Left lung (tissue), 10 donors: ENCODE results near the gene THRAP3. TPM values are rescaled to one million over a fixed set of nuclear protein-coding genes. Genes with fewer than 3 reads are reported as not detected.
A peak's percentile ranks its signal among the peaks of the same experiment; 100 is the strongest.

ENCODE experiments used
- ATAC-seq: fragments of 200-7000 bp; cut with Tn5 transposase; one replicate; pipeline ENCODE4 v1.9.1; 2020; ENCODE audit warnings: moderate library complexity
- DNase-seq, 4 donors: peaks; one replicate each; pipeline ENCODE4 v3.0.0-alpha.2; 2013 to 2020
- H3K27ac ChIP-seq, 2 donors: fragments of 200-600 bp; sonication (generic) in 1 of 2; one replicate each; pipeline versions ENCODE4 v1.5.0 to v1.8.0; 2020 to 2021
- H3K27me3 ChIP-seq, 2 donors: fragments of 200-600 bp; sonication (generic) in 1 of 2; one replicate each; pipeline versions ENCODE4 v1.5.0 to v1.8.0; 2020 to 2021
- H3K36me3 ChIP-seq, 2 donors: fragments of 200-600 bp; sonication (generic) in 1 of 2; one replicate each; pipeline versions ENCODE4 v1.5.0 to v1.8.0; 2020 to 2021
- H3K4me1 ChIP-seq, 2 donors: fragments of 200-600 bp; one replicate each; pipeline ENCODE4 v1.8.0; 2021
- H3K4me3 ChIP-seq, 2 donors: fragments of 200-600 bp; sonication (generic) in 1 of 2; one replicate each; pipeline versions ENCODE4 v1.5.0 to v1.8.0; 2020 to 2021; ENCODE audit warnings: mild to moderate bottlenecking in 1 of 2
- H3K9me3 ChIP-seq, 2 donors: fragments of 200-600 bp; sonication (generic) in 1 of 2; one replicate each; pipeline versions ENCODE4 v1.5.0 to v1.8.0; 2020 to 2021
- intact Hi-C, 2 donors: fragments of 100-400 bp; cut with DNase I; formaldehyde crosslinking; loops; one replicate each; pipeline versions ENCODE4 v1.11.2 to v1.14.2; 2022
- polyA plus RNA-seq, 6 donors: library from polyadenylated mRNA; unstranded; fragments of 120-200 nt; gene quantifications; one replicate each; pipeline ENCODE4 v1.2.1, GENCODE V29; 2013; ENCODE audit not compliant: insufficient read length in 6 of 6
- total RNA-seq, 2 donors: library from RNA; stranded (reverse); fragmentation: NEBNext Ultra II Directional; extraction: Animal tissue kit (Norgen Biotek cat#: 25700); gene quantifications; one replicate each; pipeline ENCODE4 v1.2.1, GENCODE V29; 2021
- TF ChIP-seq, protein P1 (sequence below), 2 donors: fragments of 200-600 bp; sonication (generic) in 1 of 2; IDR thresholded peaks; one replicate each; pipeline versions ENCODE4 v1.5.0 to v1.8.0; 2021; ENCODE audit warnings: antibody characterized with exemption in 2 of 2
- donor health status: DM: no; HTN: yes; CAD: no.
- donor health status: DM: no; HTN: no; CAD: no.

THRAP3 gene
- total and polyA plus RNA-seq, 8 donors, result 86.2 to 167 (median 145) TPM

DNA sequence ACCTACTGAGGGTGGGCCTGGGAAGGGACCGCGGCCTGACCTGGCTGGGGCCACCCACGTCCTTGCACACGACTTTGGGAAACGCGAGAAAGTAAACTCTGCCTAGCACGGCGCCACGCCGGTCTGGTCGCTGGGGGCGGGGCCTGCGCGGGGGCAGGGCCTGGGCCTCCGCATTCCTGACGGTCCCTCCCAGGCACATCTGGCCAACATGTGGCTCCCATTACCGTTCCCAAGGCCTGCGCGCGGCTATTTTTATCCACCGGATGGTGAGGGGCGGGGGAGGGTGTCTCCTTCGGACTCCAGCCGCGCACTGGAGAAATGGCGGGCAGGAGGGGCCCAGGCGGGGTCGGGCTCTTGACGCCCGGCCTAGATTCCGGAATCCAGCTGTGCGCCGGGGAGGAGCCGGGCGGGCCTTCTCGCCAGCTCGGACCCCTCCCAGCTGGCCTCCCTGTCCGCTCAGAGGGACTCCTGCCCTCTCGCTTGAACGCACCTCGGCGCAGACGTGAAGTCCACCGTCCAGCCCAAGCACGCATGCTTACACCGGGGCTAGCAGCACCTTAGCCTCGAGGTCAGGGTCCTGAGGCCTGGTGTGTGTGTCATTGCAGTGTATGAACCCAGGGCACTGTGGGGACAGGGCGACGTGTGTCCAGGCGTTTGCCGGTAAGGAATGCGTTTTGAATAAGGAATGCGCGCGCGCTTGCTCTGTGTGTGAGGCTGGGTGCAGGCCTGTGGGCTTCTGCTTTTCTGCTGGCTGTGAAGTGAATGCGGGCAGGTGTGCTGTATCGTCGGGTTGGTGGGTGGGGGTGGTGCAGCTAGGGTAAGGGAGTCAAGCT, 97.1 kb downstream of the THRAP3 start:
- H3K9me3 ChIP-seq, result no peaks in the 10 kb centered on the region
- ATAC-seq, result peak; percentile 68
- DNase-seq, result peak; percentile 78 to 93 (median 90)
- H3K4me1 ChIP-seq, result peaks cover 12 to 47% of the 10 kb centered on the region in 2 donors
- H3K27me3 ChIP-seq, result peaks cover 0 to 27% of the 10 kb centered on the region in 2 donors
- TF ChIP-seq, protein P1, sequence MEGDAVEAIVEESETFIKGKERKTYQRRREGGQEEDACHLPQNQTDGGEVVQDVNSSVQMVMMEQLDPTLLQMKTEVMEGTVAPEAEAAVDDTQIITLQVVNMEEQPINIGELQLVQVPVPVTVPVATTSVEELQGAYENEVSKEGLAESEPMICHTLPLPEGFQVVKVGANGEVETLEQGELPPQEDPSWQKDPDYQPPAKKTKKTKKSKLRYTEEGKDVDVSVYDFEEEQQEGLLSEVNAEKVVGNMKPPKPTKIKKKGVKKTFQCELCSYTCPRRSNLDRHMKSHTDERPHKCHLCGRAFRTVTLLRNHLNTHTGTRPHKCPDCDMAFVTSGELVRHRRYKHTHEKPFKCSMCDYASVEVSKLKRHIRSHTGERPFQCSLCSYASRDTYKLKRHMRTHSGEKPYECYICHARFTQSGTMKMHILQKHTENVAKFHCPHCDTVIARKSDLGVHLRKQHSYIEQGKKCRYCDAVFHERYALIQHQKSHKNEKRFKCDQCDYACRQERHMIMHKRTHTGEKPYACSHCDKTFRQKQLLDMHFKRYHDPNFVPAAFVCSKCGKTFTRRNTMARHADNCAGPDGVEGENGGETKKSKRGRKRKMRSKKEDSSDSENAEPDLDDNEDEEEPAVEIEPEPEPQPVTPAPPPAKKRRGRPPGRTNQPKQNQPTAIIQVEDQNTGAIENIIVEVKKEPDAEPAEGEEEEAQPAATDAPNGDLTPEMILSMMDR (IDR thresholded peaks at IDR 0.05), result no peak
- intact Hi-C loops, result no loop called here
- H3K36me3 ChIP-seq, result peaks cover 0 to 4% of the 10 kb centered on the region in 2 donors
- peak overlapping the region; percentile 67 to 82 for H3K27ac ChIP-seq
- H3K4me3 ChIP-seq, result peak overlapping the region; percentile 42 to 89

DNA sequence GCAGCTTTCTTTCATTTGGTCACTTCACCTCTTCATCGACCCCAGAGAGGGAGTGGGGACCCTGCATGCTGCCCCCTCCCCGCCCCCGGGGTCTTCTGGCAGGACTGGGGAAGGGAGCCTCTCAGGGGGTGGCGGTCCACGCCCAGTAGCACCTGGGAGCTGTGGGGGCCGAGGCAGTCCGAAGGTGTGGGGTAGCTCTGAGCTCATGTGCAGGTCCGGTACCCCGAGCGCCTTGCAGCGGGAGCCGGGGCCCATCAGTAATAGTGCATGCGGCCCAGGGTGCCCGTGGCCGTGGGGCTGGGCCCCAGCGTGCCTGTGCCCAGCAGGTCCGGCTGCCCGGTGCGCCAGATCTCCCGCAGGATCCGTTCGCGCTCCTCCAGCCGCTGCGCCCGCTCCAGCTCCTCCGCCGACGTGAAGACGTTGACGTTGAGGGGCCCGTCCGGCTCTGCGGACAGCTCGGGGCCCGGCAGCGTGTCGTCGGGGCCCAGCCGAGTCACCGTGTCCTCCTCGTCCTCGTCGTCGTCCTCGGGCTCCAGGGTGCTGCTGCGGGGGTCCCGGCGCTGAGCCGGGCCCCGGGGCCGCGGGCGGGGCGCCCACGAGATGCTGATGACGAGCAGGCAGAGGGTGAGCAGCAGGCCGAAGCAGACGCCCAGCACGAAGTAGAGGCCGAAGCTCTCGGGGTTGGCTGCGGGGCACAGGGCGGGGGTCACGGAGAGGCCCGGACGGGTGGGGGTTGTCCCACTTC, 98.0 kb downstream of the THRAP3 start:
- Histone ChIP-seq H3K27ac (peak overlapping the region; percentile 82 to 86), H3K27me3 (peaks cover 0 to 27% of the 10 kb centered on the region in 2 donors), H3K4me1 (peaks cover 12 to 47% of the 10 kb centered on the region in 2 donors), H3K9me3 (no peaks in the 10 kb centered on the region), H3K4me3 (peak overlapping the region; percentile 69 to 89), H3K36me3 (peaks cover 0 to 4% of the 10 kb centered on the region in 2 donors)
- TF ChIP-seq, protein P1 (IDR thresholded peaks at IDR 0.05), result no peak
- intact Hi-C loops, result no loop called here
- DNase-seq (peak in 3 of 4 donors; percentile 15 to 81 (median 18)), ATAC-seq (no peak)

DNA sequence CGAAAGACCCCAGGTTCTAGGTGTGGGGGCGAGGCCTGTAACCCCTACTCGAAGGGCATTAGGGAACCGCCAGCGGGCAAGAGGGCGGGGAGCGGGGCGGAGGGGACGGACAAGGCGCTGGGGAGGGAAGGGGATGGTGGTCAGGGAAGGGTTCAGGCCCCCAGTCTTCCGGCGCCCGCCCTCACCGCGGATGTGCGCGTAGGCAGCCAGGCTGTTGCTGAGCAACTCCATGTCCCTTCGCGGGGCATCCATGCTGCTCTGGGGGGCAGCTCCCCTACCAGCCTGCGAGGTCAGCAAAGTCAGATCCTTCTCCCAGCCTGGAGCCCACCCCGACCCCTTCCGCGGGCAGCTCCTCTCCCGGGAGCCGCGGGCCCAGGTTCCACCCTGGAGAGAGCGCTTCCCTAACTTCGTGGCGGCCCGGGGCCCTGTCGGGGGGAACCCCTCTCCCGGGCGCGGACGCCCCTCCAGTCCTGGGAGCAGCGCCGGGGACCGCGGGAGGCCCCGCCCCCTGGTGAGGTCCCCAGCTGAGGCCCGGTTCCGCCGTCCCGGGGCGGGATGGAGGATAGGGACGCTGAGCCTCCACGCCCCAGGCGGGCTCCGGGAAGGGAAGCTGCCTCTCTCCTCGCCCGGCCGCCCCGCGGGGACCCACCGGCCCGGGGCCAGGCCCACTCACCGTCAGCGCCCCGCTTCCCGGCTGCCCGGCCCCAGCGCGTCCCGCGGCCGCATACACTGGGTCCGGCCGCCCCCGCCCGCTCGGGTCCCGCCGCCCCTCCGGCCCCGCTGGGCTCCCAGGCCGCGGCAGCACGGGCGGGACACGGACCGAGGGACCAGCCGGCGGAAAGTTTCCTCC, 98.8 kb downstream of the THRAP3 start:
- H3K27me3 ChIP-seq, result peaks cover 0 to 27% of the 10 kb centered on the region in 2 donors
- DNase-seq (peak; percentile 51 to 90 (median 59)), ATAC-seq (peak; percentile 4)
- intact Hi-C loops, result no loop called here
- no peaks in the 10 kb centered on the region for H3K9me3 ChIP-seq
- H3K4me3 ChIP-seq, result peak overlapping the region; percentile 69 to 89
- peak overlapping the region; percentile 82 to 86 for H3K27ac ChIP-seq
- TF ChIP-seq, protein P1 (IDR thresholded peaks at IDR 0.05), result no peak
- peaks cover 0 to 4% of the 10 kb centered on the region in 2 donors for H3K36me3 ChIP-seq
- peaks cover 12 to 47% of the 10 kb centered on the region in 2 donors for H3K4me1 ChIP-seq

DNA sequence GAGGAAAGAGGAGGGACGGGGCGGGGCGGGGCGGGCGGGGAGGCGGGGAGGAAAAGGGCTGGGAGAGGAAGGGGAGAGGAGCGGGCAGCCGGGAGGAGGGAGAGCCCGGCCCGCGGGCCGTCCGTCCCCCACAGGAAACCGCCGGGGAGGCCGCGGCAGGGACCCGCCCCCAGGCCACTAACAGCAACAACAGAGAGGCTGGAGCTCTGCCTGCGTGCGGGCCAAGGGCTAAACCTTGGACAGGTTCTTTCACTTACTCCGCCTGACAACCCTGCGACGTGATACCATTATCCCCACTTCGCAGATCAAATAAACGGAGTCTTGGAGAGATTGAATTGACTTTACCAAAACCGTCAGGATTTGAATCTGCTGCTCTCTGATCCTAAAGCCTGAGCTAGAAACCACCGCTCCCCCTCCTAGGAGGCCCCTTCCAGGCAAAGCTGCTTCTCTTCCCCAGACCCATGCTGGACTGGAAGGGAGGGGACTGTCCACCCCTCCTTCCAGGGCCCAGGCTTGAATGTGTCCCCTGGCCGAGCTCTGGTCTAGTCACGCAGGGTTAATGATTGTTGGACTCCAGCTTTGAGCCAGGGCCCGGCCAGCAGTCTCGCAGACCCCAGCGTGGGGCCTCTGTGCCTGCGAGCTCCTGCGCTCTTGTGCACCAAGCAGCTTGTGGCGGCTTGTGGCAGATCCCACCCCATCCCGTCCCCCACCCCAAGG, 99.6 kb downstream of the THRAP3 start, which contains the start of gene EVA1B:
EVA1B (minus strand) TSS at position 10 of the 717 bp plus-strand sequence. CDS start 608 bp downstream, outside the sequence.
- Histone ChIP-seq H3K4me1 (peaks cover 12 to 51% of the 10 kb centered on the region in 2 donors), H3K36me3 (peaks cover 0 to 4% of the 10 kb centered on the region in 2 donors), H3K4me3 (peak within 1 kb of the TSS; percentile 69 to 89), H3K9me3 (no peaks in the 10 kb centered on the region), H3K27me3 (peaks cover 0 to 27% of the 10 kb centered on the region in 2 donors), H3K27ac (peak within 1 kb of the TSS; percentile 82 to 86)
- DNase-seq (peak; percentile 82 to 94 (median 88)), ATAC-seq (peak; percentile 71)
- TF ChIP-seq, protein P1 (IDR thresholded peaks at IDR 0.05), result no peak
- intact Hi-C loops, result no loop called here
